ENCODE data around the gene MCF2L. TPM values are rescaled to one million over a fixed set of nuclear protein-coding genes. Genes with fewer than 3 reads are reported as not detected.

Gene MCF2L
- total RNA-seq, 2 experiments from 2014 or later: 13.0 to 13.5 TPM

GRCh38 chr13:113004126-113004525, 35.1 kb downstream of the MCF2L start:
- TF ChIP-seq, protein P1, sequence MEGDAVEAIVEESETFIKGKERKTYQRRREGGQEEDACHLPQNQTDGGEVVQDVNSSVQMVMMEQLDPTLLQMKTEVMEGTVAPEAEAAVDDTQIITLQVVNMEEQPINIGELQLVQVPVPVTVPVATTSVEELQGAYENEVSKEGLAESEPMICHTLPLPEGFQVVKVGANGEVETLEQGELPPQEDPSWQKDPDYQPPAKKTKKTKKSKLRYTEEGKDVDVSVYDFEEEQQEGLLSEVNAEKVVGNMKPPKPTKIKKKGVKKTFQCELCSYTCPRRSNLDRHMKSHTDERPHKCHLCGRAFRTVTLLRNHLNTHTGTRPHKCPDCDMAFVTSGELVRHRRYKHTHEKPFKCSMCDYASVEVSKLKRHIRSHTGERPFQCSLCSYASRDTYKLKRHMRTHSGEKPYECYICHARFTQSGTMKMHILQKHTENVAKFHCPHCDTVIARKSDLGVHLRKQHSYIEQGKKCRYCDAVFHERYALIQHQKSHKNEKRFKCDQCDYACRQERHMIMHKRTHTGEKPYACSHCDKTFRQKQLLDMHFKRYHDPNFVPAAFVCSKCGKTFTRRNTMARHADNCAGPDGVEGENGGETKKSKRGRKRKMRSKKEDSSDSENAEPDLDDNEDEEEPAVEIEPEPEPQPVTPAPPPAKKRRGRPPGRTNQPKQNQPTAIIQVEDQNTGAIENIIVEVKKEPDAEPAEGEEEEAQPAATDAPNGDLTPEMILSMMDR (IDR thresholded peaks at IDR 0.05): no peak
- Mint-ChIP-seq H3K4me1 (ENCODE audit: low read depth) (peaks cover 5% of the 10 kb centered on the region), H3K27ac (no peak overlapping the region), H3K36me3 (ENCODE audit: low read depth) (no peaks in the 10 kb centered on the region), H3K9me3 (no peaks in the 10 kb centered on the region), H3K4me3 (no peak overlapping the region), H3K27me3 (peaks cover 4% of the 10 kb centered on the region)
- DNase-seq (no peak), ATAC-seq (ENCODE audit: poor library complexity) (no peak)
- intact Hi-C loops (cut with DNase I, micrococcal nuclease): no loop called here
- POLR2A ChIA-PET: no interaction called here
- H3K4me3 ChIP-seq (ENCODE audit: low read length): no peak overlapping the region
- H3K9me3 ChIP-seq (ENCODE audit: control insufficient read depth in 1 of 2, insufficient read depth in 1 of 2, low read length in 2 of 2): peaks cover 0 to 27% of the 10 kb centered on the region in 2 experiments
- peaks cover 25% of the 10 kb centered on the region for H3K4me1 ChIP-seq (ENCODE audit: insufficient read depth, low read length)
- CTCF ChIA-PET: no interaction called here
- H3K27me3 ChIP-seq (ENCODE audit: control insufficient read depth in 1 of 2, insufficient read depth in 2 of 2, low read length in 2 of 2): no peaks in the 10 kb centered on the region
- H3K27ac ChIP-seq (ENCODE audit: low read depth in 1 of 2, low read length in 2 of 2): no peak overlapping the region
- H3K36me3 ChIP-seq (ENCODE audit: insufficient read depth, low read length): no peaks in the 10 kb centered on the region

DNA sequence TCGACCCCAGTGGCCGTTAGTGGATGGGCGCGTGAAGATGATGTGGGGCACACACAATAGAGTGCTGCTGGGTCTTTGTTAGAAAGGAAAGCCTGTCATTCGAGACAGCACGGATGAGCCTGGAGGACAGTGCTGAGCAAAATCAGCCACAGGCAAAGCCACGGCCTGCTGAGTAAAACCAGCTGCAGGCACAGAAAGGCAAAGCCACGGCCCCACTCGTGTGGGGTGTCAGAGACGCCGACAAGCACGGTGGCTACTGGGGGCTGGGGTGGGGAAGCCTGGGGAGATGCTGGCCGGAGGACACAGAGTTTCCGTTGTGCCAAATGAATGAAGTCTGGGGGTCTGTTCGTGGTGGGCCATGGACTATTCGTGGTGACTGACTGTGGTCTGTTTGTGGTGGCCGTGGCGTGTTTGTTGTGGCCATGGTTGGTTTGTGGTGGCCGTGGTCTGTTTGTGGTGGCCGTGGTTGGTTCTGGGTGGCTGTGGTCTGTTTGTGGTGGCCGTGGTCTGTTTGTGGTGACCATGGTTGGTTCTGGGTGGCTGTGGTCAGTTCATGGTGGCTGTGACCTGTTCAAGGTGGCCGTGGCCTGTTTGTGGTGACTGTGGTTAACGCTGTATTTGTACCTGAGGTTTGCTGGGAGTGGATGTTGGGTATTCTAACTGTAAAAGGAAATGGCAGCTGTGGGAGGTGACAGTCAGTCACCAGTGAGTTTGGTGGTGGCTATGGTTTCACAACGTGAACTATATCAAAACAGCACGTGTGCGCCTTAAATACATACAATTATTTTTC, 36.3 kb downstream of the MCF2L start:
- ATAC-seq (ENCODE audit: poor library complexity) (no peak), DNase-seq (peak in 3 of 14 experiments; percentile 1 to 36 (median 16))
- TF ChIP-seq, protein P1 (IDR thresholded peaks at IDR 0.05): no peak
- H3K9me3 Mint-ChIP-seq: no peaks in the 10 kb centered on the region
- H3K27ac Mint-ChIP-seq: no peak overlapping the region
- H3K4me1 Mint-ChIP-seq (ENCODE audit: low read depth): peaks cover 5% of the 10 kb centered on the region
- ChIA-PET CTCF (no interaction called here), POLR2A (no interaction called here)
- no peak overlapping the region for H3K4me3 ChIP-seq (ENCODE audit: low read length)
- H3K9me3 ChIP-seq (ENCODE audit: control insufficient read depth in 1 of 2, insufficient read depth in 1 of 2, low read length in 2 of 2): peaks cover 0 to 27% of the 10 kb centered on the region in 2 experiments
- no peaks in the 10 kb centered on the region for H3K27me3 ChIP-seq (ENCODE audit: control insufficient read depth in 1 of 2, insufficient read depth in 2 of 2, low read length in 2 of 2)
- H3K4me1 ChIP-seq (ENCODE audit: insufficient read depth, low read length): peaks cover 25% of the 10 kb centered on the region
- H3K27me3 Mint-ChIP-seq: no peaks in the 10 kb centered on the region
- peak overlapping the region; percentile 71 for H3K4me3 Mint-ChIP-seq
- H3K36me3 ChIP-seq (ENCODE audit: insufficient read depth, low read length): no peaks in the 10 kb centered on the region
- H3K36me3 Mint-ChIP-seq (ENCODE audit: low read depth): no peaks in the 10 kb centered on the region
- H3K27ac ChIP-seq (ENCODE audit: low read depth in 1 of 2, low read length in 2 of 2): no peak overlapping the region
- intact Hi-C loops (cut with DNase I, micrococcal nuclease): no loop called here

DNA sequence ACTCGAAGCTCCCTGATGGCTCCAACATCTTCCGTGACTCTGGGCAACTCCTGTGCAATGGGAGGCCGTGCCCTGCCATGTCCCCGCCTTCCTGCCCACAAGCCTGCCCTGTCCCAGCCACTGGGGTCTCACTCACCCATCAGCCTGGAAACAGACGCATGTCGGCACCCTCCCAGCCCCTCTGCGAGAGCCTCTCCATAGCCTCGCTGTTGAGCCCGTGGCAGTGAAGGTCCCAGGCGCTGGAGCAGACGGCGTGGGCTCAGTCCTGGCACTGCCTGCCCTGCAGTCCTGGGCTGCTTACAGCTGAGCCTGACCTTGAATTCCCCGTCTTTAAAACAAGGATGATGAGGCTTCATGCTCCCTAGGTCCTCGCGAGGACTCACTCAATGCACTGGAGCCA, 37.0 kb downstream of the MCF2L start:
- Mint-ChIP-seq H3K27me3 (no peaks in the 10 kb centered on the region), H3K9me3 (no peaks in the 10 kb centered on the region), H3K27ac (no peak overlapping the region), H3K4me3 (no peak overlapping the region), H3K4me1 (ENCODE audit: low read depth) (peaks cover 5% of the 10 kb centered on the region), H3K36me3 (ENCODE audit: low read depth) (peaks cover 3% of the 10 kb centered on the region)
- Histone ChIP-seq H3K4me3 (ENCODE audit: low read length) (no peak overlapping the region), H3K27ac (ENCODE audit: low read depth in 1 of 2, low read length in 2 of 2) (no peak overlapping the region), H3K36me3 (ENCODE audit: insufficient read depth, low read length) (no peaks in the 10 kb centered on the region), H3K27me3 (ENCODE audit: control insufficient read depth in 1 of 2, insufficient read depth in 2 of 2, low read length in 2 of 2) (no peaks in the 10 kb centered on the region), H3K9me3 (ENCODE audit: control insufficient read depth in 1 of 2, insufficient read depth in 1 of 2, low read length in 2 of 2) (peaks cover 0 to 27% of the 10 kb centered on the region in 2 experiments), H3K4me1 (ENCODE audit: insufficient read depth, low read length) (peaks cover 23% of the 10 kb centered on the region)
- ATAC-seq (ENCODE audit: poor library complexity) (no peak), DNase-seq (no peak)
- TF ChIP-seq, protein P1 (IDR thresholded peaks at IDR 0.05): no peak
- POLR2A ChIA-PET: no interaction called here
- intact Hi-C loops (cut with DNase I, micrococcal nuclease): no loop called here
- CTCF ChIA-PET: no interaction called here

Measured in CD4-positive, alpha-beta T cell (primary cell).